ACHN (cell line): ENCODE measurements around the gene CTSE.
"Not testable (repeated sequence)": the region's sequence is repeated elsewhere in the genome, so short reads cannot be mapped to it uniquely, and the experiment has no call there.

Experiments
- DNase-seq: peaks from one replicate; pipeline ENCODE4 v3.0.0-alpha.2; 2015
- in situ Hi-C: cut with HindIII; loops from 2 replicates; pipeline ENCODE4 v1.10.0; 2017; ENCODE audit warnings: low sequenced_read_pairs, low pct_ligation_motif_present, low pct_unique_long_range_greater_than_20kb

CTSE gene

GRCh38 chr1:206023695-206024094, at the start of gene CTSE:
Gene CTSE, minus strand, starts transcription at chr1:206023895. Its CDS starts 104 bp downstream, at chr1:206023791.
- no peak for DNase-seq
- in situ Hi-C loops: no loop called here

GRCh38 chr1:206070627-206071304, 47.1 kb upstream of the CTSE start:
- no peak for DNase-seq
- in situ Hi-C loops: no loop called here

DNA sequence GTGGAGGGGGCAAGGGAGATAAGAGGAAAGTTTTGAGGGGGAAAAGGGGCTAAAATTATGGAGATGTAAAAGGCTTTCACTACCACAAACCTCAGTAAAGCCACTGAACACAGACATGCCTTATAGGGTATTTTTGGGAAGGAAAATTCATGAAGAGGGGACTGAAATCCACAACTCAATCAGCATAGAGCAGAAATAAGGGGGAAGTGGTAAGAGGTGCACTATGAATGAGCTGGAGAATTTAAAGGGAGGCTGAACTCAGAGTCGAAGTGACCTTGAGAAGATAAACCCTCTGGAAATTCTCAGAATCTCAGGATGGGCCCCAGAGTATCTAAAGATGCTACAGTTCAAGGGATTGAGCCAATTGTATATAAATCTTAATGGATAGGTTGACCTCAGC, 44.6 kb upstream of the CTSE start:
- in situ Hi-C loops: no loop called here
- DNase-seq: no peak

DNA sequence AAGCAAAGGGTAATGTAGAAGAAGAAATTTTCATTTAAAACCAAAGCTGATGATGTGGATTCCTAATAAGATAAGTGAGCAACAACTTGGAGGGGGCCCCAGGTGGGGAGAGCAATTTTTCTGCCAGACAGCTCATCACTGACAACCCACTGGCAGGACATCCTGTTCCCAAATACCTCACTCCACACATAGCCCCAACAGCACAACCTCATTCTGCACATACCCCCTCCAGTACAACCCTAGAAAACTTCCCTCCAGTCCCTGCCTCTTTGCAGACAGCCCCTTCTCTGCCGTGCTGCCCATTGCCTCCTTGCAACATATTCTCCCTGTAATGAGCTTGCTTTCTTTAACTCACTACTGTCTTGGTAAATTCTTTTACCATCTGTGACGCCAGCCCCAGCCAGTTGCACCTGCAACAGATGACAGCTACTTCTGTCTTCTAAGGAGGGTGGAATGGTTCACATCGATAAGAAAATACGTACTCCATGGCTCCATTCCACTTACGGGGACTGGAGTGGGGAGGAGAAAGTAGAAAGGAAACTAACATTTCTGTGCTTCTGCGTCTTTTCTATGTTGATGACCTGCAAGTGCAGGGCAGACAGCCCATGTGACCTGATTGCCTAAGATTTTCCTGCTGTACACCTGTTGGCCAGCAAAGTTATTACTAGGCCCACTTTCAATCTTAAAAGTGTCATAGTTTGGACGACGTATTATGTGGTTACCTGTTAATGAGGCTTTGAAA, 44.0 kb upstream of the CTSE start:
- DNase-seq: no peak
- in situ Hi-C loops: no loop called here

GRCh38 chr1:206066479-206067171, 42.9 kb upstream of the CTSE start:
- in situ Hi-C loops: no loop called here
- no peak for DNase-seq

GRCh38 chr1:206065547-206066145, 42.0 kb upstream of the CTSE start:
- in situ Hi-C loops: no loop called here
- DNase-seq: no peak

GRCh38 chr1:206064501-206064900, 40.8 kb upstream of the CTSE start:
- DNase-seq, in situ Hi-C loops: not testable (repeated sequence)

DNA sequence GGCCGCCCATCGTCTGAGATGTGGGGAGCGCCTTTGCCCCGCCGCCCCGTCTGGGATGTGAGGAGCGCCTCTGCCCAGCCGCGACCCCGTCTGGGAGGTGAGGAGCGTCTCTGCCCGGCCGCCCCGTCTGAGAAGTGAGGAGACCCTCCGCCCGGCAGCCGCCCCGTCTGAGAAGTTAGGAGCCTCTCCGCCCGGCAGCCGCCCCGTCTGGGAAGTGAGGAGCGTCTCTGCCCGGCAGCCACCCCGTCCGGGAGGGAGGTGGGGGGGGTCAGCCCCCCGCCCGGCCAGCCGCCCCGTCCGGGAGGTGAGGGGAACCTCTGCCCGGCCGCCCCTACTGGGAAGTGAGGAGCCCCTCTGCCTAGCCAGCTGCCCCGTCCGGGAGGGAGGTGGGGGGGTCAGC, 40.3 kb upstream of the CTSE start:
- DNase-seq, in situ Hi-C loops: not testable (repeated sequence)

DNA sequence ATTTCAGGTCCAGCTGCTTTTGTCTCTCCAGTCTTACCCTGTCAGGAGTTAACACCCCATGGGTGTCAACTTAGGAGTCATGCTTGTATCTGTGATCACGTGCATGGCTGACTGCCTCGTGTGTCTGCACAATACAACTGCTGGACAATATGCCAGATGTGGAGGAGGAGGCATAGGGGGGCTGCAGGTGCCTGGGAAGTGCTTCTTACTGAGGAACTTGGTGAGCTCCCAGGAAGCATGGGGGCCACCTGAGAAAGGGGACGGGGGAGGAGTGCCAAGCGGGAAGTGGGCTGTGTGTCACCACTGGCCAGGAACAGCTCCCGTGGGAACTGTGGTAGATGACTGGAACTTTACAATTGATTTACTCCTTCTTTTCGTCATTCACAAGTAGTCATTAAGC, 38.8 kb upstream of the CTSE start:
- no peak for DNase-seq
- in situ Hi-C loops: no loop called here

DNA sequence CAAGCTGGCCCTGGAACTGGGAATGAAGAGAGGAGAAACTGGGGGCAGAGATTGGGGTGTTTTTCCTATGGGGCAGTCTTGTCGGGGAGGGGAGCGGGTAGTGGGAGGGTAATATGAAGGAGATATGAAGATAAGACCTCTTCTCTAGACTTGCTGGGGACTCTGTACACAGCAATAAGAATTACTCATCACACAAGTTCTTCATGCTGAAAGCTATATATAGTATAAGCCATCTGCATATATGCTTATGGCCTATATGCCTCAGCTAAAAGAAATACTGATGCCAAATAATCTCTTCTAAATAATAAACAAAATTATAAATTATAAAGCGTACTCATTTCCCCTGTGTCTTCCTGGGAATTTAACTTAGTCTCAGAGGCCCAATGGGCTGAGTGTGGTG, 37.1 kb upstream of the CTSE start:
- in situ Hi-C loops: no loop called here

GRCh38 chr1:206059355-206059915, 35.7 kb upstream of the CTSE start:
- no peak for DNase-seq
- in situ Hi-C loops: no loop called here

More for the DNA sequence above, 37.1 kb upstream of the CTSE start:
- no peak for DNase-seq

GRCh38 chr1:206058927-206059292, 35.2 kb upstream of the CTSE start:
- in situ Hi-C loops: no loop called here
- DNase-seq: no peak

- in situ Hi-C loops, DNase-seq: not testable (repeated sequence)
Measured at GRCh38 chr1:206058289-206058926, 34.7 kb upstream of the CTSE start.

DNA sequence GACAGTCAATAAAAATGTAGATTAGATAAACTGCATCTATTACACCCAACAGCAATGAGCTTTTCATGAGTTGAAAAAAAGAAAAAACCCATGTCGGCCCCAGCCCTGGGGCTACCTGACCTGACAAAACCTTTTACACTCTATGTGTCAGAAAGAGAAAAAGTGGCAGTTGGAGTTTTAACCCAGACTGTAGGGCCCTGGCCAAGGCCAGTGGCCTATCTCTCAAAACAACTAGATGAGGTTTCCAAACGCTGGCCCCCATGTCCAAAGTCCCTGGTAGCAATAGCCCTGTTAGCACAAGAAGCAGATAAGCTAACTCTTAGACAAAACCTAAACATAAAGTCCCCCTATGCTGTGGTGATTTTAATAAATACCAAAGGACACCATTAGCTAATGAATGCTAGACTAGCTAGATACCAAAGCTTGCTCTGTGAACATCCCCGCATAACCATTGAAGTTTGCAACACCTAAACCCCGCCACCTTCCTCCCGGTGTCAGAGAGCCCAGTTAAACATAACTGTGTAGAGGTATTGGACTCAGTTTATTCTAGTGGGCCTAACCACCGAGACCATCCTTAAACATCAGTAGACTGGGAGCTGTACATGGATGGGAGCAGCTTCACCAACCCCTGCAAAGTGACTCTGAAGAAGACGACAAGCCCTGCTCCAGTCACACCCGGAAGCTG, 32.1 kb upstream of the CTSE start:
- in situ Hi-C loops, DNase-seq: not testable (repeated sequence)

DNA sequence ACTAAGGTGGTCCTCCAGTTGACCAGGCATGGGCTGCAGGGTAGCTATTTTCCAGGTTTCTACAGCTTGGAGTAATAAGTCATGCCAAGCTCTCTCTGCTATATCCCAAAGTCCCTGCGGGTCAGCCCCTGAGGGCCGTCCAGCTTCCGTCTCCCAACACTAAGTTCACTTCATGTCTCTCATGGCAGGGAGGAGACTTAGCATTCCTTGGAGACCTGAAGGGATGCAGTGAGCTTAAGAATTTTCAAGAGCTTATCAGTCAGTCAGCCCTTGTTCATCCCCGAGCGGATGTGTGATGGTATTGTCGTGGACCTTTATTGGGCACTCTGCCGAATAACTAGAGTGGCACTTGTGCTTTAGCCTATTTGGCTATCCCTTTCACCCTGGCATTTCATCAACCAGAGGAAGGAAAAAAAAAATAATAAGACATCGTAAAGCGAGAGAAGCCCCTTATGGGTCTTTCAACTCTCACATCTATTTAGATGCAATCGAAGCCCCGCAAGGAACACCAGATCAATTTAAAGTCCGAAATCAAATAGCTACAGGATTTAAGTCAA, 31.5 kb upstream of the CTSE start:
- DNase-seq, in situ Hi-C loops: not testable (repeated sequence)

- in situ Hi-C loops, DNase-seq: not testable (repeated sequence)
Measured at GRCh38 chr1:206053616-206054015, 29.9 kb upstream of the CTSE start.

GRCh38 chr1:206052919-206053610, 29.4 kb upstream of the CTSE start, which contains the start of gene RHEX:
Gene RHEX, plus strand, starts transcription at chr1:206053173. Its CDS starts 44,656 bp downstream, at chr1:206097829.
- in situ Hi-C loops: not testable (repeated sequence)
- peak; percentile 84 for DNase-seq
